K562 (cell line): ENCODE results near the gene IL1RAPL2. TPM values are rescaled to one million over a fixed set of nuclear protein-coding genes. Genes with fewer than 3 reads are reported as not detected.
"Not testable (repeated sequence)": the region's sequence is repeated elsewhere in the genome, so short reads cannot be mapped to it uniquely, and the experiment has no call there.

Source experiments
- ATAC-seq: fragments of 200-7000 bp; cut with Tn5 transposase; 3 replicates; pipeline ENCODE4 v1.9.1; 2020; ENCODE audit warnings: moderate library complexity
- BruUV-seq: library from RNA; stranded (reverse); fragments of 400-500 nt; replicated peaks from 2 replicates; lab custom pipeline; 2021; lab: Mats Ljungman, UMichigan
- CTCF ChIA-PET: fragments of 300-600 bp; formaldehyde crosslinking; extraction: SDS; loops from one replicate; lab custom pipeline; 2021; ENCODE audit warnings: low intra/inter-chr PET ratio; lab: Yijun Ruan, JAX
- POLR2A ChIA-PET: fragments of 300-600, 350-650 bp; sonication (Branson Sonifier 250); formaldehyde crosslinking; extraction: SDS; loops from one replicate; lab custom pipeline; 2021; ENCODE audit warnings: antibody characterized with exemption, inconsistent platforms; lab: Yijun Ruan, JAX
- DNase-seq, 4 experiments: peaks; one replicate each; pipeline versions ENCODE4 v3.0.0 to v3.0.0-alpha.2; 2011 to 2018; ENCODE audit warnings: low spot score in 3 of 4, mixed read lengths in 3 of 4; ENCODE audit errors: extremely low read depth in 1 of 4
- FAIRE-seq: peaks from 2 replicates; lab custom pipeline; 2011; peaks lifted over from hg19 to GRCh38; lab: Jason Lieb, UNC
- H2AFZ ChIP-seq: 2 replicates; pipeline ENCODE4 v1.6.0; 2011; ENCODE audit warnings: low read depth, low read length, control low read depth, inconsistent platforms
- H3K27ac ChIP-seq: fragments of 200-600 bp; 3 replicates; pipeline ENCODE4 v1.8.0; 2011; ENCODE audit warnings: low read depth, mild to moderate bottlenecking, control low read depth, inconsistent platforms, low read length, moderate library complexity, mixed read lengths; ENCODE audit errors: extremely low read depth
- H3K27me3 ChIP-seq, 2 experiments: fragments of 300-600 bp in 1 of 2; 2 replicates in 1 of 2; 3 replicates in 1 of 2; pipeline versions ENCODE4 v1.6.0 to v1.8.0; 2011; ENCODE audit warnings: inconsistent platforms in 2 of 2, low read length in 2 of 2, mild to moderate bottlenecking in 1 of 2, mixed read lengths in 1 of 2, moderate library complexity in 1 of 2; ENCODE audit not compliant: control insufficient read depth in 2 of 2, insufficient read depth in 2 of 2
- H3K36me3 ChIP-seq: fragments of 300-600 bp; 3 replicates; pipeline ENCODE4 v1.8.0; 2011; ENCODE audit warnings: mild to moderate bottlenecking, low read length, inconsistent platforms; ENCODE audit not compliant: control insufficient read depth, insufficient read depth
- H3K4me1 ChIP-seq, 2 experiments: fragments of 200-600 bp in 1 of 2; replicated peaks in 1 of 2; 2 replicates in 1 of 2; 3 replicates in 1 of 2; pipeline versions ENCODE4 v1.5.1 to v1.8.0; 2011; ENCODE audit warnings: inconsistent platforms in 2 of 2, low read length in 2 of 2, mild to moderate bottlenecking in 1 of 2, mixed read lengths in 1 of 2, moderate library complexity in 1 of 2; ENCODE audit not compliant: control insufficient read depth in 2 of 2, insufficient read depth in 2 of 2
- H3K4me2 ChIP-seq: 2 replicates; pipeline ENCODE4 v1.6.1; 2011; ENCODE audit warnings: low read length, control low read depth, inconsistent platforms, mixed read lengths; ENCODE audit not compliant: insufficient read depth
- H3K4me3 ChIP-seq: fragments of 200-600 bp; sonication (generic), shearing (Covaris generic); 2 replicates; pipeline ENCODE4 v1.5.1; 2016; ENCODE audit warnings: control low read depth, inconsistent platforms
- H3K79me2 ChIP-seq: fragments of 200-600 bp; 3 replicates; pipeline ENCODE4 v1.8.0; 2011; ENCODE audit warnings: low read length, inconsistent platforms; ENCODE audit not compliant: control insufficient read depth, insufficient read depth
- H3K9ac ChIP-seq, 2 experiments: 2 replicates each; pipeline versions ENCODE4 v1.6.0 to v1.6.1; 2011; ENCODE audit warnings: low read depth in 2 of 2, low read length in 2 of 2, control low read depth in 1 of 2, inconsistent platforms in 1 of 2, mild to moderate bottlenecking in 1 of 2, mixed read lengths in 1 of 2; ENCODE audit not compliant: insufficient read depth in 1 of 2
- H3K9me1 ChIP-seq: one replicate; pipeline ENCODE4 v1.6.0; 2011; ENCODE audit warnings: inconsistent platforms, mild to moderate bottlenecking, low read length, moderate library complexity; ENCODE audit not compliant: control insufficient read depth, insufficient read depth
- H3K9me3 ChIP-seq: replicated peaks from 2 replicates; pipeline ENCODE4 v1.5.1; 2011; ENCODE audit warnings: low read depth, low read length, inconsistent platforms; ENCODE audit not compliant: control insufficient read depth, insufficient read depth
- H4K20me1 ChIP-seq: replicated peaks from 2 replicates; pipeline ENCODE4 v1.6.1; 2011; ENCODE audit warnings: low read length, inconsistent platforms, mixed read lengths; ENCODE audit not compliant: control insufficient read depth, insufficient read depth
- AFF1 ChIP-seq, 2 experiments: fragments of 450-650 bp; IDR thresholded peaks; 2 replicates each; pipeline ENCODE4 v1.6.1; 2018; ENCODE audit warnings: mild to moderate bottlenecking in 2 of 2, low read depth in 1 of 2; ENCODE audit not compliant: partially characterized antibody in 2 of 2
- FOXP4 ChIP-seq: sonication (generic); formaldehyde crosslinking; IDR thresholded peaks from 2 replicates; pipeline ENCODE4 v1.8.0; 2022; ENCODE audit warnings: mild to moderate bottlenecking, missing genetic modification reagents, borderline replicate concordance
- NRF1 ChIP-seq, 2 experiments: fragments of 450-650 bp; IDR thresholded peaks in 1 of 2; conservative IDR thresholded peaks in 1 of 2; 2 replicates each; pipeline ENCODE4 v1.6.1; 2014; ENCODE audit warnings: mild to moderate bottlenecking in 2 of 2
- ZNF146 ChIP-seq: IDR thresholded peaks from one replicate; pipeline ENCODE4 v1.6.1; 2018; ENCODE audit warnings: missing compliant biosample characterization; ENCODE audit not compliant: unreplicated experiment
- in situ Hi-C: fragments of 300-500 bp; cut with MboI; formaldehyde crosslinking; loops from 4 replicates; pipeline ENCODE4 v1.15.0; 2018; ENCODE audit warnings: inconsistent platforms, mixed read lengths
- intact Hi-C: fragments of 100-400 bp; cut with micrococcal nuclease; formaldehyde crosslinking; loops from 2 replicates; pipeline ENCODE4 v1.14.2; 2022
- polyA plus RNA-seq, 8 experiments: library from polyadenylated mRNA; depleted of rRNA in 4 of 8; stranded (reverse) in 5 of 8; unstranded in 3 of 8; fragments of >200 nt; fragmentation: Nextera tagmentation in 2 of 8; fragmentation: Illumina TruSeq in 1 of 8; extraction: Ambion mirVana in 2 of 8; extraction: Trizol in 1 of 8; gene quantifications; 2 replicates each; pipeline versions ENCODE4 v1.2.1 to v1.2.3, GENCODE V29; 2011 to 2014; ENCODE audit warnings: inconsistent platforms in 1 of 8, missing spikeins in 1 of 8
- total RNA-seq, 7 experiments: library from RNA; depleted of rRNA in 6 of 7; stranded (reverse); fragments of >200 nt in 6 of 7; fragmentation: Illumina TruSeq in 2 of 7; extraction: Trizol in 2 of 7; gene quantifications; 2 replicates each; pipeline versions ENCODE4 v1.2.1 to v1.2.3, GENCODE V29; 2011 to 2021; ENCODE audit warnings: low replicate concordance in 1 of 7

Gene IL1RAPL2
- total and polyA plus RNA-seq, 9 of the 15 experiments (the other 6 are each of a cell fraction or from before 2014, with no cell fraction given), result not detected

- TF ChIP-seq FOXP4 (no peak), NRF1 (conservative IDR thresholded peaks at IDR 0.05 in 1 of 2, IDR thresholded peaks at IDR 0.05 in 1 of 2) (no peak), AFF1 (IDR thresholded peaks at IDR 0.05; ENCODE audit: low read depth in 1 of 2, partially characterized antibody in 2 of 2) (no peak)
- TF ChIP-seq, all 486 proteins: peak for 0
Observed at GRCh38 chrX:105803891-105804290, 1237.9 kb downstream of the IL1RAPL2 start (continued).

GRCh38 chrX:105805655-105806054, 1239.7 kb downstream of the IL1RAPL2 start:
- H3K9me3 ChIP-seq, H3K79me2 ChIP-seq, H3K4me2 ChIP-seq, H3K27me3 ChIP-seq, H3K36me3 ChIP-seq, H4K20me1 ChIP-seq, FAIRE-seq, H3K4me1 ChIP-seq, in situ Hi-C loops, DNase-seq, H3K4me3 ChIP-seq, ATAC-seq, H3K9me1 ChIP-seq, BruUV-seq, H3K27ac ChIP-seq, H2AFZ ChIP-seq, POLR2A ChIA-PET, intact Hi-C loops, CTCF ChIA-PET, H3K9ac ChIP-seq: not testable (repeated sequence)
- peak; percentile 22 for TF ChIP-seq ZNF146
